Esophagus squamous epithelium (tissue), 5 donors: ENCODE results near the gene GDPD5. TPM values are rescaled to one million over a fixed set of nuclear protein-coding genes. Genes with fewer than 3 reads are reported as not detected.

Experiments used
- DNase-seq: peaks from one replicate; lab custom pipeline; 2025; lab: John Stamatoyannopoulos, UW
- H3K27ac ChIP-seq, 4 donors: fragments of 200-600 bp; sonication (generic); one replicate each; pipeline ENCODE4 v1.5.1; 2016 to 2019; ENCODE audit warnings: mild to moderate bottlenecking in 1 of 4
- H3K27me3 ChIP-seq, 4 donors: fragments of 200-600 bp; sonication (generic); 1 replicate in 3 of 4; 2 replicates in 1 of 4; pipeline versions ENCODE4 v1.5.1 to v1.6.0; 2017 to 2021; ENCODE audit warnings: antibody characterized with exemption in 1 of 4
- H3K36me3 ChIP-seq, 3 donors: fragments of 200-600 bp; sonication (generic); one replicate each; pipeline ENCODE4 v1.5.1; 2016 to 2019
- H3K4me1 ChIP-seq, 3 donors: fragments of 200-600 bp; sonication (generic); one replicate each; pipeline ENCODE4 v1.5.1; 2017 to 2019
- H3K4me3 ChIP-seq, 4 donors: fragments of 200-600 bp; sonication (generic); 1 replicate in 3 of 4; 2 replicates in 1 of 4; pipeline ENCODE4 v1.5.1; 2016 to 2019; ENCODE audit warnings: mild to moderate bottlenecking in 2 of 4, moderate library complexity in 1 of 4
- H3K9me3 ChIP-seq, 3 donors: fragments of 200-600 bp; sonication (generic); one replicate each; pipeline ENCODE4 v1.5.1; 2016 to 2019
- CTCF ChIP-seq, 6 experiments: fragments of 450-650 bp in 4 of 6; fragments of 200-600 bp in 2 of 6; sonication (generic) in 2 of 6; IDR thresholded peaks; one replicate each; pipeline ENCODE4 v1.5.1; 2016 to 2019; ENCODE audit warnings: antibody characterized with exemption in 6 of 6, mild to moderate bottlenecking in 4 of 6, moderate library complexity in 4 of 6
- POLR2A ChIP-seq, 4 donors: fragments of 450-650 bp; IDR thresholded peaks; one replicate each; pipeline ENCODE4 v1.6.1; 2017; ENCODE audit warnings: antibody characterized with exemption in 4 of 4, mild to moderate bottlenecking in 4 of 4, moderate library complexity in 3 of 4
- WGBS, 2 donors: methylation state at CpG; one replicate each; pipeline ENCODE4 v1.1.5; 2018; 5-methylcytosine and 5-hydroxymethylcytosine counted together
- intact Hi-C: fragments of 100-400 bp; cut with DNase I; formaldehyde crosslinking; loops from one replicate; pipeline ENCODE4 v1.15.0; 2022
- total RNA-seq, 4 donors: library from RNA; depleted of rRNA; stranded (reverse); fragments of >200 nt; gene quantifications; one replicate each; pipeline ENCODE4 v1.1.0, GENCODE V29; 2016
- donor health status: DM: yes; HTN: yes; CAD: no.

Gene GDPD5
- total RNA-seq, 4 donors from 2014 or later = 0.57 to 2.3 (median 1.6) TPM

DNA sequence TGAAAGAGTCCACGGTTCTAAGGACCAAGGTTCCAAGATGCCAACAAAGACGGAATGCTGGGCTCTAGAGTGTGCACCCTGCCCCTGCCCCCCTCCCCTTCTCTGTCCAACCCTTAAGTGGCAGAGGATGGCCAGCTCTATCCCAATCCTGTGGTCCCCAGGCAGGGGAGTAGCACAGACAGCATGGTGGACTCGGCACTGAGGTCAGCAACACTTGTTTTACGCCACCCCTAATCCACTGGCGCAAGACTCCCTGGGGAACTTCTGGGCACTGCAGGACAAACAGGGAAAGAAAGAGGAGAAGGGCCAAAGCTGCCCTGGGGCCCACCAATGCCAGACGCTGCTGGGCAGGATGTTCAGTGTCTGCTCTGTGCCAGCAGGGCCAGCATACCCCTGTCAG, 18.9 kb downstream of the GDPD5 start:
- no peak for DNase-seq
- H3K27ac ChIP-seq = peak overlapping the region in 2 of 4 donors; percentile 21 to 54
- no peaks in the 10 kb centered on the region for H3K9me3 ChIP-seq
- intact Hi-C loops = no loop called here
- no peaks in the 10 kb centered on the region for H3K4me1 ChIP-seq
- no peaks in the 10 kb centered on the region for H3K36me3 ChIP-seq
- 86 to 89% methylated on average over 5 to 6 of the region's 6 CpGs for WGBS, 2 donors
- H3K27me3 ChIP-seq = no peaks in the 10 kb centered on the region
- H3K4me3 ChIP-seq = no peak overlapping the region
- TF ChIP-seq CTCF (IDR thresholded peaks at IDR 0.05) (no peak), POLR2A (IDR thresholded peaks at IDR 0.05) (no peak)

GRCh38 chr11:75505916-75506692, 19.6 kb downstream of the GDPD5 start:
- Histone ChIP-seq H3K27me3 (no peaks in the 10 kb centered on the region), H3K4me1 (no peaks in the 10 kb centered on the region), H3K4me3 (no peak overlapping the region), H3K9me3 (no peaks in the 10 kb centered on the region), H3K27ac (peak overlapping the region in 2 of 4 donors; percentile 25 to 54), H3K36me3 (no peaks in the 10 kb centered on the region)
- no peak for DNase-seq
- TF ChIP-seq CTCF (IDR thresholded peaks at IDR 0.05) (no peak), POLR2A (IDR thresholded peaks at IDR 0.05) (no peak)
- WGBS, 2 donors = 59 to 82% methylated on average over 6 to 10 of the region's 11 CpGs
- intact Hi-C loops = no loop called here

- 90 to 91% methylated on average over 5 of the region's 5 CpGs for WGBS, 2 donors
- no peaks in the 10 kb centered on the region for H3K9me3 ChIP-seq
- H3K4me3 ChIP-seq = no peak overlapping the region
- H3K27me3 ChIP-seq = no peaks in the 10 kb centered on the region
- peaks cover 0 to 11% (median 5%) of the 10 kb centered on the region in 3 donors for H3K4me1 ChIP-seq
- DNase-seq = no peak
- H3K36me3 ChIP-seq = no peaks in the 10 kb centered on the region
- intact Hi-C loops = no loop called here
- H3K27ac ChIP-seq = no peak overlapping the region
- TF ChIP-seq POLR2A (IDR thresholded peaks at IDR 0.05) = no peak
- no peak for TF ChIP-seq CTCF (IDR thresholded peaks at IDR 0.05)
These were observed 21.2 kb downstream of the GDPD5 start for GRCh38 chr11:75504501-75504900.

- no peak overlapping the region for H3K27ac ChIP-seq
- H3K9me3 ChIP-seq = no peaks in the 10 kb centered on the region
- WGBS, 2 donors = 86 to 88% methylated on average over 4 of the region's 5 CpGs
- H3K4me1 ChIP-seq = peaks cover 0 to 18% (median 5%) of the 10 kb centered on the region in 3 donors
- H3K4me3 ChIP-seq = no peak overlapping the region
- H3K36me3 ChIP-seq = no peaks in the 10 kb centered on the region
- DNase-seq = no peak
- TF ChIP-seq CTCF (IDR thresholded peaks at IDR 0.05) = no peak
- no peak for TF ChIP-seq POLR2A (IDR thresholded peaks at IDR 0.05)
- H3K27me3 ChIP-seq = no peaks in the 10 kb centered on the region
- intact Hi-C loops = no loop called here
These were observed 22.1 kb downstream of the GDPD5 start for GRCh38 chr11:75503531-75504099.

- DNase-seq = no peak
- no peaks in the 10 kb centered on the region for H3K36me3 ChIP-seq
- no peak overlapping the region for H3K4me3 ChIP-seq
- TF ChIP-seq CTCF (IDR thresholded peaks at IDR 0.05) = no peak
- TF ChIP-seq POLR2A (IDR thresholded peaks at IDR 0.05) = no peak
- 75 to 80% methylated on average over 1 of the region's 1 CpG for WGBS, 2 donors
- H3K9me3 ChIP-seq = no peaks in the 10 kb centered on the region
- intact Hi-C loops = no loop called here
- no peaks in the 10 kb centered on the region for H3K27me3 ChIP-seq
- no peak overlapping the region for H3K27ac ChIP-seq
- H3K4me1 ChIP-seq = peaks cover 0 to 21% (median 5%) of the 10 kb centered on the region in 3 donors
These were observed 23.6 kb downstream of the GDPD5 start for GRCh38 chr11:75502138-75502537.
